ENCODE measurements around the gene HTR3A. TPM values are rescaled to one million over a fixed set of nuclear protein-coding genes. Genes with fewer than 3 reads are reported as not detected.

The HTR3A gene
- total RNA-seq, 1 experiment from 2014 or later = 0.21 TPM

GRCh38 chr11:114027926-114028325, 53.0 kb downstream of the HTR3A start:
- DNase-seq (ENCODE audit: low read depth, low spot score) (no peak), ATAC-seq (no peak)
- H3K27ac ChIP-seq (ENCODE audit: low read length) = no peak overlapping the region
- intact Hi-C loops (cut with micrococcal nuclease; ENCODE audit: unreplicated experiment) = no loop called here
- ChIA-PET CTCF (interaction anchor here (1.0 to 1.7 kb wide), 2 partner anchors 234 to 235 kb away, joined by 3 to 4 read pairs; no protein-coding TSS in a partner anchor), POLR2A (no interaction called here)
- no peaks in the 10 kb centered on the region for H3K4me1 ChIP-seq (ENCODE audit: control insufficient read depth, insufficient read depth, low read length)
- no peak overlapping the region for H3K4me3 ChIP-seq (ENCODE audit: low read depth in 2 of 2, low read length in 2 of 2)
- in situ Hi-C loops (cut with HindIII; ENCODE audit: low pct_unique_long_range_greater_than_20kb, low sequenced_read_pairs) = no loop called here
- TF ChIP-seq CTCF (IDR thresholded peaks at IDR 0.05) (no peak), POLR2AphosphoS5 (IDR thresholded peaks at IDR 0.05; ENCODE audit: low read depth, low read length) (no peak), TCF7L2 (IDR thresholded peaks at IDR 0.05; ENCODE audit: low read depth, low read length) (no peak), SIN3A (IDR thresholded peaks at IDR 0.05; ENCODE audit: borderline replicate concordance, insufficient read depth, low read depth, low read length) (no peak), REST (IDR thresholded peaks at IDR 0.05; ENCODE audit: insufficient read depth in 1 of 2, low read depth in 2 of 2, low read length in 1 of 2) (no peak)
- peaks cover 30% of the 10 kb centered on the region for H3K27me3 ChIP-seq (ENCODE audit: control insufficient read depth, insufficient read depth, low read length)
- no TSS peak for BruUV-seq (replicated peaks)
- no peaks in the 10 kb centered on the region for H3K9me3 ChIP-seq (ENCODE audit: control insufficient read depth, insufficient read depth, low read depth, low read length)
- H3K36me3 ChIP-seq (ENCODE audit: control insufficient read depth, insufficient read depth, low read length) = no peaks in the 10 kb centered on the region

GRCh38 chr11:114031246-114031966, 56.5 kb downstream of the HTR3A start:
- H3K27me3 ChIP-seq (ENCODE audit: control insufficient read depth, insufficient read depth, low read length) = peaks cover 27% of the 10 kb centered on the region
- BruUV-seq (replicated peaks) = no TSS peak
- H3K9me3 ChIP-seq (ENCODE audit: control insufficient read depth, insufficient read depth, low read depth, low read length) = no peaks in the 10 kb centered on the region
- peaks cover 1% of the 10 kb centered on the region; the same call in 1 of the 2 replicates for H3K4me1 ChIP-seq (ENCODE audit: control insufficient read depth, insufficient read depth, low read length)
- ChIA-PET POLR2A (no interaction called here), CTCF (no interaction called here)
- ATAC-seq (no peak), DNase-seq (ENCODE audit: low read depth, low spot score) (no peak)
- H3K4me3 ChIP-seq (ENCODE audit: low read depth in 2 of 2, low read length in 2 of 2) = no peak overlapping the region
- H3K36me3 ChIP-seq (ENCODE audit: control insufficient read depth, insufficient read depth, low read length) = no peaks in the 10 kb centered on the region
- H3K27ac ChIP-seq (ENCODE audit: low read length) = no peak overlapping the region
- intact Hi-C loops (cut with micrococcal nuclease; ENCODE audit: unreplicated experiment) = no loop called here
- TF ChIP-seq POLR2AphosphoS5 (IDR thresholded peaks at IDR 0.05; ENCODE audit: low read depth, low read length) = no peak
- no peak for TF ChIP-seq SIN3A (IDR thresholded peaks at IDR 0.05; ENCODE audit: borderline replicate concordance, insufficient read depth, low read depth, low read length)
- TF ChIP-seq REST (IDR thresholded peaks at IDR 0.05; ENCODE audit: insufficient read depth in 1 of 2, low read depth in 2 of 2, low read length in 1 of 2) = no peak
- TF ChIP-seq CTCF (IDR thresholded peaks at IDR 0.05) = no peak
- no peak for TF ChIP-seq TCF7L2 (IDR thresholded peaks at IDR 0.05; ENCODE audit: low read depth, low read length)
- in situ Hi-C loops (cut with HindIII; ENCODE audit: low pct_unique_long_range_greater_than_20kb, low sequenced_read_pairs) = no loop called here

All from Panc1 (cell line).